DMS153 treated with DMSO at 0.1 percent for 48 hours (cell line): Measurements from ENCODE around the gene ICOSLG.
"Not testable (repeated sequence)": the region's sequence is repeated elsewhere in the genome, so short reads cannot be mapped to it uniquely, and the experiment has no call there.

Source experiments
- DNase-seq: peaks from one replicate; lab custom pipeline; 2025; ENCODE audit not compliant: unreplicated experiment; lab: John Stamatoyannopoulos, UW

ICOSLG gene

DNA sequence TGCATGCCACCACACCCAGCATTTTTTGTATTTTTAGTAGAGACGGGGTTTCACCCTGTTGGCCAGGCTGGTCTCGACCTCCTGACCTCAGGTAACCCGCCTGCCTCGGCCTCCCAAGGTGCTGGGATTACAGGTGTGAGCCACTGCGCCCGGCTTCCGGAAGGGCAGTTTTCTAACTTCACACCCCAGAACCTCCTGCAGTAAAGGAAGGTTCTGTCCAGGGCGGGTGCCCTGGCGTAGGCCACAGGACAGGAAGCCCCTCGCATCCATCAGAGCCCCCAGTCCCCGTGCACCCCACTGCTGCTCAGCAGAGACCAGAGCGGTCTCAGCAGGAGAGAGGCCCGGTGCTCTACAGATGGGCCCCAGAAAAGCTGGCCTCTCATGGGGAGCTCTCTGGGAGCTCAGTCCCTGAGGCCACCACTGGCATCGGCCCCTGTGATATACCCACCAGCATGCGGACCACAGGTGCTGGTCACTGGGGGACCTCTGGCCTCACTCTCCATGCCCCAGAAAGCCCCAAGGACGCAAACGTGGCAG lies 25.1 kb upstream of the ICOSLG start:
- DNase-seq, result no peak

DNA sequence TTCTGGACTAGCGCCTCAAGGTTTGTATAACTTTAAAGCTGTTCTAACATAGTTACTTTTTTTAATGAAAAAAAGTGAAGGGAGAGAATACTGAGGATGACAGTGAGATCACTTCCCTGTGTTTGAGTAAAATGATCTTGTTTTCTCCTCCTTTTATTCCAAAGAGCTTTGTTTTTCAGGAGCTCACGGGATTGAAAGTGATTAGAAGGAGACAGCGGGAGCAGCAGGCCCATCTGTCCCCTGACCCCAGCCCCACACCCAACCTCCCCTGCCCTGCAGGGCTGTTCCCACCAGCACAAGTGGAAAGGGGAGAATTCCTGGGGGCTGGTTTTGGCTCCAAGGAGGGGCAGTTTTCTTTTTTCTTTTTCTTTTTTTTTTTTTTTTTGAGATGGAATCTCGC lies 23.0 kb upstream of the ICOSLG start:
- no peak for DNase-seq

DNA sequence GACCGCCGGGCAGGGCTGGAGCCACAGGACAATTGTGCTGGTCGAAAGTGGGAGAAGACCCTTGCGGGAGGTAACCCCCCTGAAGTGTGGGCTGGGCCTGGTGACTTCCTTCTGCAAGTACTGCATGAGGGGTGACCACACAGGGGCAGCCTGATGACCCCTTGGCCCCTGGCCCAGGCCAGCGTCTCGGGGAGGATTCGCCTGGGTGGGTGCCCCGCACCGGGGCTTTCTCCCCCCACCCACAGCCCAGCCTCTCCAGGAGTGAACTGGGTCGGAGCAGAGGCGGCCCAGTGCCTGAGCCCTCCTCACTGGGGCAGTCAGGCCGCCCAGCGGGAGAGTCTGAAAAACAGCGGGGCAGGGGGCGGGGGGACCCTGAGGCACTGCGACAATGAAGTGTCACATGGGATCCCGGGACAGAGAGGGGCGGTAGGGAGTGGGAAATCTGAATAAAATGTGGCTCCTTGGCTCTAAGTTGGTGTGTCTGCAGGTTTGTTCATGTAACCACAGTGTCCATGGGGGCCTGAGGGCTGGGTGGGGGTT lies 22.5 kb upstream of the ICOSLG start:
- no peak for DNase-seq

DNA sequence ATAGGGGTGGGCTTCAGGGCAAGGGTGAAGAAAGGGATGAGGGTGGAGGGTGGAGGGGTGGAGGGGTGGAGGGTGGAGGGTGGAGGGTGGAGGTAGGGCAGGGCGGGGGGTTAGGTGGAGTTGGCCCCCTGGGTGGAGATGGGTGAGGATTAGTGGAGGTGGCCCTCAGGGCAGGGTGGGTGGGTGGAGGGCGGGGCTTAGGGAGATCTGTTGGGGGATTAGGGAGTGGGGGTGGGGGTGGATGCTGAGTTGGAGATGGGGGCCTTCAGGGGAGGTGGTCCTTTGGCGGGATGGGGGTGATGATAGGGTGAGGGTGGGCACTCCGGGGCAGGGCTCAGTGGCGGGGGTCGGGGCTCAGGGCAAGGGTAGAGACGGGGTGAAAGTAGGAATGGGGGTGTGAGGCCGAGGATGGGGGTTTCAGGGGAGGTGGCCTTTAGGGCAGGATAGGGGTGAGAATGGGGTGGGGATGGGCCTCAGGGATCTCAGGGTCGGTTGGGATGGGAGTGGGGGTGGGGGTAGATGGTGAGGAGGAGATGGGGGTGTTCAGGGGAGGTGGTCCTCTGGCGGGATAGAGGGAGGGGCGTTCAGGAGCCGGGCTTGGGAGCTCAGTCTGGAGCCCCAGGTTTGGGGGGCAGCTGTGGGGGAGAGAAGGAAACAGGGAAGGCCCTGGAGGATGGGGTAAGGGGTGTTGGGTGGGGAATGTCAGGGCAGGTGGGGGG lies 21.8 kb upstream of the ICOSLG start:
- no peak for DNase-seq

DNA sequence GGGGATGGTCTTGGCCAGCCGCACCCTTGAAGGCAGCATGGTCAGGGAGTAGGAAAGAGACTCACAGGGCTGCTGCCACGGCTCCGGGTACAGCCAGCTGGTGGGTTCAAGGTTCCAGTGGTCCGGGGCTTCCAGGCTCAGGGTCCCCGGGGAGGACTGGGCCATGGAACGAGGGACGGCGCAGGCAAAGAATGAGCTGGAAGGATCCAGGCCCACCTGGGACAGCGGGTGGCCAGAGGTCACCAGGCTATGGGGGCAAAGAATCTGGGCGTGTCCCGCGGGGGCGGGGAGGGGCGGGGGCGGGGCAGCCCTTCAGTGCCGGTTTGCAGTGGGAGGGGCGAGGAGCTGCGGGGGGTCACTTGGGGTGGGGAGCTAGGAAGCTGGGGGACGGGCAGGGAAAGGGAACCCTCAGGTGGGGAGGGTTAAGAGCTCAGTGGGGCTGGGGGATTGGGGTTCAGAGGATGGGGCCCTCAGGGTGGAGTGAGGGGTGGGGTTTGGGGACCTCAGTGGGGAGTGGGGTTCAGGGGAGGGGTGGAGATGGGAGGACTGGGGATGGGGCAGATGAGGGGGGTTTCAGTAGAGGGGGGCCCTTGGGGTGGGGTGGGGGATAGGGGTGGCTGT lies 21.0 kb upstream of the ICOSLG start, which contains the start of gene DNMT3L:
DNMT3L (minus strand) TSS at position 223 of the 621 bp plus-strand sequence. CDS start 638 bp downstream, outside the sequence.
- DNase-seq, result no peak

DNA sequence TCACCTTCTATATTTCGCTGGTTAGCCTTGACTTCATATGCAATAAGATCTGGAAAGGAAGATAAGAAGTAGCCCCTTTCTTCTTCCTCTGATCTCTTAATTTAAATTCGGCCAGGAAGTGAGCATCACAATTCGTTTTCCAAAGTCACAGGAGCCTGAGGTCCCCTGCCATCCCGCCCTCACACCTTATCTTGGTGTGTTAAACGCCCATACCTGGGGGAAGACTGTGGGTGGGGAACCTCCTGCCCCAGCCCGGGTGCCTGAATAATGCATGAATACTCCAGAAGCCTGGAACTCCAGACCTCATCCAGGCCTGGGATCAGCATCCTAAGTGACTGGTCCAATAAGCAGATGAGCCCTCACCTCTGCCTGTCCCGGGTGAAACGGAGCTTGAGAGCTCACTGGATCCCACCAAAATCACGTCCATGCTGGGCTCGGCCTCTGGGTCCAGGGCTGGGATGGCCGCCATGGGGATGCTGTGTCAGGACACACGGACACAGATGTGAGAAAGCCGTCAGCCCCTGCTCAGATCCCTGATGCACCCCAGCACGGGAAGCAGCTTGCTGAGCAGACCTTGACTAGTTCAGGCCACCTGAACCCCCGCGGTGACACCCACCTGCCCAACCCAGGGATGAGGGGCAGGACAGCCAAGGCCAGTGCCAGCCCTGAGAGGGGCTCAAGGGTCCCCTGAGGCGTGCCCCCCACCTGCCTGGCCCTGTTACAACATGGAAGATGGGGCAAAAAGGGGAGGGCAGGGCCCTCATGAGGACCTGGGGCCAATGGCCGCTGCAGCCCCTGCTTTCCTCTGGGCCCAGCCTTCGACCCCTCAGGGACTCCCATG lies 20.3 kb upstream of the ICOSLG start:
- DNase-seq, result no peak

DNA sequence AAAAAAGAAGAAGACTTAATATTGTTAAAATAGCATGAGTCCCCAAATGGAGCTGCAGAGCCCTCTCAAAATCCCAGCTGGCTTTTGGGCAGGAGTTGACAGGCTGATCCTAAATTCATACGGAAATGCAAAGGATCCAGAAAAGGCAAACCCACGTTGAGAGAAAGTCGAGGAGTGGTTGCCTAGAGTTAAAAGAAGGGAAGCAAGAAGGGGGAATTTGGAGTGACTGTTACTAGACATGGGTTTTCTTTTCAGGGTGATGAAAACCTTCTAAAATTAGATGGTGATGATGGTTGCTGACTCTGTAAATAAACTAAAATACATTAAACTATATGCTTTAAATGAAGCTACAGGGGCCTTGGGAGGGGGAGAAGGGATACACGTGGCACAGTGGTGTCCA lies 19.3 kb upstream of the ICOSLG start:
- DNase-seq, result no peak

DNA sequence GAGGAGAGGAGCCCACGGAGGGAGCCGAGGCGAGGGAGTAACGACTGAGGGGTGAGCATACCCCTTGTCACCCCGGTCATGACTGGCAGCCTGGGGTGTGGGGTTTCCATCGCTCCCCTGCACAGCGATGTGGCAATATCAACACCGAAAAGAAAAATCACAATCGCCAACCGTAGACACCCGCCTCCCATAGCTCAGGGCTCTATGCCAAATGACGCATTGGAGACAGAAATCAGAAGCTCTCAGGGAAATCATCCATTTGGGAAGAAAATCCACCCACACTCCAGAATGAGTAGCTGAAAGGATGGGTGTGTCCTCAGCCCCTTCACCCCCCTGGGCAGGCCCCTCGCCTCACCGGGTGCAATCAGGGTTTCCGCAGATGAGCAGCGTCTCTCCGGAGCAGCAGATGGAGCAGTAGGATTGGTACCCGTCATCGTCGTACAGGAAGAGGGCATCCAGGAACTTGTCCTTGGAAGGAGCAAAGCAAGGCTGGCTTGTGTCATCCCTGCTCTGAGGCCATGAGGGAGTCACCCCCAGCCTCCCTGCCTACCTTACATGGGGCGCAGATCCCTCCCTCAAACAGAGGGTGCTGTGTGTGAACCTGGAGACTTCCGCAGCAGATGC lies 18.5 kb upstream of the ICOSLG start:
- no peak for DNase-seq

DNA sequence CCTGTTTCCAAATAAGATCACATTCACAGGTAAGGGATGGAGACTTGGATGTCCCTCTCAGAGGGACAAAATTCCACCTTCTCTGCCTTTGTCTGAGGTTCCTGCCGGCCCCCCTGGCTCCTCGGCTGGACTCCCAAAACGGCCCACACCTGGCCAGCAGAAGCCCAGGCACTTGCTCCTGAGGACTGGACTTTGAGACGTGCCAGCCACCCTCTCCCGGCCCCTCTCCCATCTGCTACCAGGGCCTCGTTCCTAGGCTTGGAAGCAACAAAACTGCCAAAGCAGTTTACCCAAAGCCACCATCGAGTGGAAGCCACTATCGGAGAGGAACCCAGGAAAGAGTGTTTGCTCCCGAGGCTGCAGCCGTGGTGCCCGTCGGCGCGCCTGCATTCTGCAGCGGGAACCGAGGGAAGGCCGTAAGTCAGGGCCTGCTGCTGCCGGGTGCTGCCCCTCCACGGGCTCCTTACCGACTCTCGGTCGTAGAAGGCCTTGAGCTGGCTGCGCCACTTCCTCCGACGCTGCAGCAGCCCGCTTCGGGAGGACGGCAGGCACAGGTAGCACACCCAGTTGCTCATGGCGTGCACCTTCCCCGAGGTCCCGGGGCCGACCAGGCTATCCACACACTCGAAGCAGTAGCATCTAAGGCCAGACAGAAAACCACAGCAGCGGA lies 17.4 kb upstream of the ICOSLG start:
- no peak for DNase-seq

DNA sequence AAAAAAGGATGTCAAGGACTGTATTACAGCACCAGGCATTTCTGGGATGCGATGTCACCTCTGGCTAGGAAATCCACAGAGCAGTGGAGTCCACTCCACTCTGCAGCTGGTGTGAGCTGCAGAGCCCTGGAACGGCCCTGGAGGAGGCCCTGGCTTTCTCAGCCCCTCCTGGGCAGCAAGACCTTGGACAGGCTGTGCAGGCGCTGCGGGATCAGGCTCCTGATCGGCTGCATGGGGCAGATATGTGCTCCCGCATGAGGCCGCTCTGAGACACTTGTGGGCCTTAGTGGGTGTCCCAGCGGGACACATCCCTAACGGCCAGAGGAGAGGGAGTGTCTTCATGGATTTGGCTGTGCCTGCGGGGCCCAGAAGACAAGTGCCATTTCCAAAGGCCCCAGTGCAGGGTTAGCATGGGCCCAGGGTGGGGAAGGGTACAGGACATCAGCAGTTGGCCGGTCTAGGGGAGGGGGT lies 14.8 kb upstream of the ICOSLG start:
- DNase-seq, result no peak

DNA sequence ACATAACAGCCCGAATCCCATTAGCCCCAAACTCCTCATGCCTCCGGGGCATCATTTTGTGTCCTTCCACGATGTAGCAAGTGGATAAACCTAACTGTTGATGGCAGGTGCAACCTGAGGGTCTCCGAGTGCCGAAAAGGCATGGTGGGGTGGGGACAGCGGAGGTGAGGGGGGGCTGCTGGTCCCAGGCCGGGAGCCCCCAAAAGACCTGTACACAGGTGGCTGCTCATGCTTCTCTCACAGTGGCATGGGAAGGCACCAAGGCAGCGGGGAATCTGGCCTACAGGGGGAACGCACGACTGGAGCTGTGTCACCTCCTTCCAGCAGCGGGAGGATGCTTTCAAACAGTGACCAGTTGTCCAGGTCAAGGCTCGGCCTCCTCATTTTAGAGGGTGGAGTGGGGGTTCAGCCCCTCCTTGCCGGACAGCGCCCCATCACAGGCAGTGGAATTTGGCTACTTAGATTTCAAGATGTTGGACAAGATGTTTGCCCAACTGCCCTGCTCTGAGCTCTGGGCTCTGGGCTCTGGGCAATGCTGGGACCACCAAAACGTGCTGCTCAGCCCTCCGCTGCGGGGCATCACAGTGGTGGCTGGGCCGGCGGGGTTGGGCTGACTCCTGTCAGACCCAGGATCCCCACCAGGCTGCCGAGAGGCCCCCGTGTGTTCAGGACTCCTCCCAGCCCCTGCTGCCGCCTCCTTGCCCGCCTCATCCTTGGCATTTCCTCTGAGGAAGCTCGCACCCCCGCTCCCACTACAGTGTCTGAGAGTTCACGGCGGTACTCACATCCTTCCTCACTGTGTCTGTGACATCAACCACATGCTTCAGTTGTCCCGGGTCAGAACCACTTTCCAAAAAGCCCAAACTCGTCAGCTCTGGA lies 13.3 kb upstream of the ICOSLG start:
- no peak for DNase-seq

DNA sequence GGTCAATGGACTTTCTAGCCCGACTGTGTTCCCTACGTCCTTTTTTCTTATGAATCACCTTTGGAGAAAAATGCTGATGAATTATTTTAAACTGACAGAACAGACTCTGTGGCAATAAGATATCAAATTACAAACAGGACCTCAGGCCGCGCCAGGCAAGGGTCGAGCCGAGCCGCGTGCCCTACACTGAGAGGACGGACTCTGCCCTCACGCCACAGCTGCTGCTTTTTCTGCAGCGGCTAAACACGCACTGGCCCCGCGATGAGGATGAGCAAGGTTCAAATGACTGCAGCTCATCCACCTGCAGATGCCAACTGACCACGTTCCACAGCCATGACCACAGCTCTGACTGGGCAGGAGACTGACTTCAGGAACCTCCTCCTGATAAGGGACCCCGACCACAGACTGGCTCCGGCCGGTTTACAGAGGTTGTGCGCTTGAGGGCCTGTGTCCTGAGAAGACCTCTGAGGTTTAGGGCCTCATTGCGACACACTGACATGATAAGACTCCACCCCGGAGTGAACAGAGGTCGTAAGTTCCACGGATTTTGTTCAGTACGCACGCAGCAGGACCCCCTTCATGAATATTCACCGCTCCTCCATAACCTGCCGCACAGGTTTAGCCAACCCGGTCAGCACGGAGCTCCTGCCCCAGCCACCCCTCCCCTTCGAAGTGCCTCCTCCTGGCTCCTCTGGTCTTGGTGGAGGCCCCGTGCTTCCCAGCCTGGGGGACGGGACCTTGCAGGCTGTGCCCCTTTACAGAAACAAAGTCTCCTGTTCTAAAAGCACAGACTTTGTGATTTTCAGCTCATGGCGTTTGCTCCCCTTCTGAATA lies 8.7 kb upstream of the ICOSLG start:
- DNase-seq, result not testable (repeated sequence)

DNA sequence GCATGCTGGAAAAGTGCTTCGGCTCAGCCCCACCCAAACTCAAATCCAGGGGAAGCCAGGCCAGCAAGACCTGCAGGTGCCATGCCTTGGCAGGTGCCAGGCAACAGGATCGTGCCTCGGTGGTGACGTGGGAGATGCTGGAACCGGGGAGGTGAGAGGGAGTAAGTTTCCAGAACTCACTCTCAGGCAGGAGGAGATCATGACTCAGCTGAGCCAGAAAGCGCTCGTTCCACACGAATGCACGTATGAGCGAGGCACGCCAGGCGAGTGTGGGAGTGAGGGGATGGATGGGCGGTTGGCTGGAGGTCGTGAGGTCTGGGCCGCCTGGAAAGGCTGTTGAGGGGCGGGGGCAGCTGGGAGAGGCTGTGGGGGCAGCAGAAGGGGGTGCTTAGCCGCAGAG lies 7.2 kb upstream of the ICOSLG start:
- not testable (repeated sequence) for DNase-seq

DNA sequence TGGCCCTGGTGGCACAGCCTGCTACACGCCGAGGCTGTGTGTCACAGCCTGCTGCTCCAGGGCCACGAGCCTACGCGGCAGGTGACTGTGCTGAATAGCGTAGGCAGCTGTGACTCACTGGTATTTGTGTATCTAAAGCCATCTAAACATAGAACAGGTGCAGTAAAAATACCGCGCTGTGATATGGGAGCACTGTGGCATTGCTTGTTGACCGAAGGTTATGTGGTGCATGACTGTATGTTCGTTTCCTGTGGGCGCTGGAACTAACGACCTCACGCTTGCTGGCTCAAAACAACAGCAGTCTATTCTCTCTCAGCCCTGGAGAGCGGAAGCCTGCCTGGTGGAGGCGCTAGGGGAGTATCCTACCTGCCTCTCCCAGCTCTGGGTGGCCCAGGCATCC lies 3.2 kb upstream of the ICOSLG start:
- not testable (repeated sequence) for DNase-seq

DNA sequence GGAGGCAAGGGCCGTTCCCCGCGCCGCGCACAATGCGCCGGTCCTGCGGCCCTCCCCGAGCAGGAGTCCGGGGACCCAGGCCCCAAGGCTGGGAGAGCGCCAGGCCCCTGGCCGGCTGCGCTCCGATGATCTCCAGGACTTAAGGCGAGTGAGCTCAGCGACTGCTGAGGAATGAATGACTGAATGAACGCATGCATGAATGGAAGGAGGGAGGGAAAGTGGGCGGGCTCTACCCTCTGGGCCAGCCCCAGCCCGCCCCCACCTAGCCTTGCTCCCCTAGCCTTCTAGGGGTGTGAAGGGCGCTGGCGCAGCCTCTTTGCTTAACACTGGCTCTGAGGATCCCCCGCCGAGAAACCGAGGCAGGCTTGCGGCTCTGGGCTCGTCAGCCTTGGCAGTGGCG lies 538 bp upstream of the ICOSLG start:
- DNase-seq, result not testable (repeated sequence)

DNA sequence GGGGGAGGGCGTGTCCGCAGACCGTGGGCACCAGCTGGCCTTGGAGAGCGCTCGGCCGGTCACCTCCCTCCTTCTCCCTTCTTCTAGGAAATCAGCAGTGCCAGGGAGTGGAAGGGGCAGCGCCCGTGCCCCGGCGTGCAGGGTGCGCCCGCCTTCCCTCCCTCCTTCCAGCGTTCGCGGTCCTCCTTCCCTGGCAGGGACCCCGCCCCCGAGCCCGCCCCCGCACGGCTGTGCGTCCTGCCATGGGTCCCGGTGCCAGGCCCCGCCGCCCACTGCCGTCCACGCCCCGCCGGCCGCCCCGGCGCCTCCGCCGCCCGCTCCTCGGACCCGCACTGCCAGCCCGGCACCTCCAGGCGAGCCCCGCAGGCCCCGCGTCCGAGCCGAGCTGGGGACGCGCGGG lies 390 bp downstream of the ICOSLG start:
- DNase-seq, result not testable (repeated sequence)

DNA sequence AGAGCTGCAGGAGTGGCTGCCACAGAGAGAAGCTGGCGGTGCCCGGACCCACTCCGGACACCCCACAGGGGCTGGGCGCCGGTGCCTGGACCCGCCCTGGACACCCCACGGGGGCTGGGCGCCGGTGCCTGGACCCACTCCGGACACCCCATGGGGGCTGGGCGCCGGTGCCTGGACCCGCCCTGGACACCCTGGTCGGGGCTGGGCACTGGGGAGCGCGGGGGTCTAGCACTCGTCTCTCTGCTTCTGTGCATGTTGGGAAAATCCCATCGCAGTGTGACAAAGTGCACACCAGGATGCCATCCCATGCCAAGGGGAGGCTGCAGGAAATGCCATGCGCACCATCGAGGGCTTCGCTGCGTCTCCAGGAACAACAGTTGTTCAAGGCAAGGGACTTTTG lies 11.2 kb downstream of the ICOSLG start:
- DNase-seq, result not testable (repeated sequence)

DNA sequence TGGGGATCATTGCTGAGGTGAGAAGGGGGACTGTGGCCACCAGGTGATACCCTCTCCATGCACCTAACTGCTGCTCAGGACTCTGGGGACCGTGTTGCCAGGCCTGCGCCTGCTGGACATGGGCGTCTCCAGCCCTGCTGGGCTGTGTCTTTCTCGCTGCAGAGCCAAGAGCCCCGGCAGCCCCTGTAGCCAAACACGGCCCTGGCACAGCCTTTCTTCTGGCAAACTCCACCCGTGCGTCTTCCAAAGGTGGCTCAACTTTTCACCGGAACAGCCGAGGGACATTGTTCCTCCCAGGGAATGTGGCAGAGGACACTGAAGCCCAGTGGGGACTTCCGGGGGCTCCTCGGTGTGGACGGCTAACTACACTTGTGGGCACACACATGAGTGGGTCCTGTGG lies 12.6 kb downstream of the ICOSLG start:
- DNase-seq, result not testable (repeated sequence)
